Activated CD4-positive, alpha-beta T cell treated with anti-CD3 and anti-CD28 coated beads, Interleukin-2, amount 10 ng/mL, durations not matched to agents 7 days and 5 days (primary cell): ENCODE data around the gene CEACAM16. TPM values are rescaled to one million over a fixed set of nuclear protein-coding genes. Genes with fewer than 3 reads are reported as not detected.
A peak's percentile ranks its signal among the peaks of the same experiment; 100 is the strongest.

Source experiments
- CTCF ChIA-PET: fragments of 350-600 bp; sonication (Branson Sonifier 250); formaldehyde crosslinking; loops from one replicate; lab custom pipeline; 2021; ENCODE audit warnings: antibody characterized with exemption; lab: Charles Lee
- POLR2A ChIA-PET: fragments of 350-600 bp; sonication (Branson Sonifier 250); formaldehyde crosslinking; loops from one replicate; lab custom pipeline; 2021; ENCODE audit warnings: antibody characterized with exemption; lab: Charles Lee
- DNase-seq: peaks from one replicate; pipeline ENCODE4 v3.0.0-alpha.2; 2020
- H3K27ac Mint-ChIP-seq: one replicate; pipeline ENCODE4 v1.8.0; 2021; ENCODE audit warnings: mild to moderate bottlenecking, moderate library complexity, mixed read lengths
- H3K27me3 Mint-ChIP-seq: one replicate; pipeline ENCODE4 v1.8.0; 2021; ENCODE audit warnings: mixed read lengths
- H3K36me3 Mint-ChIP-seq: one replicate; pipeline ENCODE4 v1.8.0; 2021; ENCODE audit warnings: low read depth, mixed read lengths
- H3K4me1 Mint-ChIP-seq: one replicate; pipeline ENCODE4 v1.8.0; 2021; ENCODE audit warnings: mixed read lengths
- H3K4me3 Mint-ChIP-seq: one replicate; pipeline ENCODE4 v1.8.0; 2021; ENCODE audit warnings: mild to moderate bottlenecking, moderate library complexity, mixed read lengths
- H3K9me3 Mint-ChIP-seq: one replicate; pipeline ENCODE4 v1.8.0; 2021; ENCODE audit warnings: mixed read lengths
- total RNA-seq, 2 experiments: library from RNA; stranded (reverse); gene quantifications; one replicate each; pipeline ENCODE4 v1.2.3, GENCODE V29; 2021

CEACAM16 gene
- total RNA-seq, 2 experiments from 2014 or later = not detected

DNA sequence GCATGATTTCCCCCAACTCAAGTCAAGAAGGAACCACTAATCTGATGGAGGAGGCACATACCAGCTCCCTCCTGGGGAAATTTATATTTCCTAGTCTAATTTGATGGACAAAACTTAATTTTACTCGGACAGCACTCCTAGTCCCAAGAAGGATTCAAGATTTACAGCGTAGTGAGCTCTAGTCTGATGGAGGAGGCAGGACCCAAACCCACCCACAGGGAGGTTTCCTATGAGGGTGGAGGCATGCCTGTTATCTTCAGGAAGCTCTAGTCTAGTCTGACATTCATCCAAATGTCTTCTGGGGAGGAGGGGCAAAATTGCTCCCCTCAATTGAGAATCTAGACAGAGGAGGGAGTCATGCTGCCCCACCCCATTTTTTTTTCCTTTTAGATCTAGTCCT lies 39.2 kb downstream of the CEACAM16 start:
- Mint-ChIP-seq H3K9me3 (no peaks in the 10 kb centered on the region), H3K4me3 (no peak overlapping the region), H3K36me3 (no peaks in the 10 kb centered on the region)

DNA sequence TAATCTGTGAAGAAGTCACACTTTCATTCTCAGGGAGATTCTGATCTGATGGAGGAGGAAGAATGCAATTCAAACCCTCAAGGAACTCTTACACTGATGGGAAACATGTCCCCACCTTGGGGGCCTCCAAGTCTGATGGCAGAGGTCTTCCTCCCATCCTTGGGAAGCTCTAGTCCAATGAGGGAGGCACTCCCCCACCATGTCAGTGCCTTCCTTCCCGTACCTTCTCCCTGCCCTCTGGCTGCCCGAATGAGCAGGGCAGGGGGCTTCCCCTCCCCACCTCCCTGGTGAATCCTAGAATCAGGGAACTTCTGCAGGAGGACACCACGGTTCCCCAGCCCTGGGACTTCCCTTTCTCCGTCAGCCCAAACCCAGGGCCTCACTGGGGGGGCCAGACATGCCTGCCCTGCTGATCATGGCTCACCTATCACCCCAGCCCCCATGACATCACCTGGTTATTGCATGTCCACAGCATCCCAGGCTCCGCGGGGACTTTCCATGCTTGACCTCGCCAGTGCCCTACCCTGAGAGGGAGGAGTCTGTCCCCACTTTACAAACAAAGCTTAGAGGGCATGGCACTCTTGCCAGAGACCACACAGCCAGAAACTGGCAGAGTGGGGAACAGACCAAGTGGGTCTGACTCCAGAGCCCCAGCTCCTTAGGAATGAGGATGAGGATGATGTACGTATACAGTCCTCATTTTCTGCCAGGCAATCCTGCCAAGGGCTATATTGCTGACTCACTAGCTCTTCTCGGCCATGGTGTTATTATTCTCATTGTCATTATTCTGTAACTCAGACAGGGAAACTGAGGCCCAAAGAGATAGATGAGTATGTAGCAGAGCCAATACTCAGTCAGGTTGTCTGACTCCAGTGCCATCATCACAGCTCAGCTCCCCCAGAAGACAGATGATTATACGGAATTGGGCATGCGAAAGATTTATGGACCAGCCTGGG lies 39.9 kb downstream of the CEACAM16 start:
- no peak for DNase-seq
- Mint-ChIP-seq H3K27ac (no peak overlapping the region), H3K4me3 (no peak overlapping the region), H3K9me3 (no peaks in the 10 kb centered on the region), H3K27me3 (peaks cover 7% of the 10 kb centered on the region), H3K4me1 (peaks cover 7% of the 10 kb centered on the region), H3K36me3 (no peaks in the 10 kb centered on the region)
- ChIA-PET POLR2A (interaction anchor here (1.1 kb wide), 1 partner anchor 10 kb away, joined by 5 read pairs; no protein-coding TSS in a partner anchor), CTCF (interaction anchor here (0.6 to 6.1 kb wide), 4 partner anchors 15 to 550 kb away, joined by 3 to 39 read pairs (median 5); no protein-coding TSS in a partner anchor)

More for the DNA sequence above, 39.2 kb downstream of the CEACAM16 start:
- peaks cover 7% of the 10 kb centered on the region for H3K27me3 Mint-ChIP-seq
- H3K4me1 Mint-ChIP-seq = peaks cover 7% of the 10 kb centered on the region
- DNase-seq = no peak
- CTCF ChIA-PET = interaction anchor here (1.0 to 6.1 kb wide), 2 partner anchors 15 to 99 kb away, joined by 3 to 39 read pairs; no protein-coding TSS in a partner anchor
- POLR2A ChIA-PET = interaction anchor here (1.1 kb wide), 1 partner anchor 10 kb away, joined by 5 read pairs; no protein-coding TSS in a partner anchor
- no peak overlapping the region for H3K27ac Mint-ChIP-seq

DNA sequence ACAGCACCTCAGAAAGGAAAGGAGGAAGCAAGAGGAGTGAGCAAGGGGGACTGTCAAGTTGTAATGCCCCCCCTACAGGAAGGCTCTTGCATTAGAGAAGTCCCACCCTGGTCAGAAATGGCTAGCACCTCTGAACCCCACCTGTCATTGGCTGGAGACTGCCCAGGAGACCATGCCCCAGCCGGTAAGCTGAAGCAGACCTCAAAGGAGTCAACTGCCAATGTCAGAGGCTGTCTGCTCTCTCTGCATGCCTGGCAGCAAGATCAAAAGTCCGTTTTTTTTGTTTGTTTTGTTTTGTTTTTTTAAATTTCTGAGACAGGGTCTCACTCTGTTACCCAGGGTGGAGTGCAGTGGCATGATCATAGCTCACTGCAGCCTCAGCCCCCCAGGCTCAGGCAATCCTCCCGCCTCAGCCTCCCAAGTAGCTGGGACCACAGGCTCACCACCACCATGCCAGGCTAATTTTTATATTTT lies 41.4 kb downstream of the CEACAM16 start:
- H3K9me3 Mint-ChIP-seq = no peaks in the 10 kb centered on the region
- H3K27me3 Mint-ChIP-seq = no peaks in the 10 kb centered on the region
- H3K27ac Mint-ChIP-seq = no peak overlapping the region
- H3K4me3 Mint-ChIP-seq = no peak overlapping the region
- no peaks in the 10 kb centered on the region for H3K36me3 Mint-ChIP-seq
- ChIA-PET CTCF (interaction anchor here (1.2 to 6.1 kb wide), 4 partner anchors 14 to 31 kb away, joined by 3 to 39 read pairs (median 12); no protein-coding TSS in a partner anchor), POLR2A (no interaction called here)
- DNase-seq = no peak
- H3K4me1 Mint-ChIP-seq = peaks cover 3% of the 10 kb centered on the region

DNA sequence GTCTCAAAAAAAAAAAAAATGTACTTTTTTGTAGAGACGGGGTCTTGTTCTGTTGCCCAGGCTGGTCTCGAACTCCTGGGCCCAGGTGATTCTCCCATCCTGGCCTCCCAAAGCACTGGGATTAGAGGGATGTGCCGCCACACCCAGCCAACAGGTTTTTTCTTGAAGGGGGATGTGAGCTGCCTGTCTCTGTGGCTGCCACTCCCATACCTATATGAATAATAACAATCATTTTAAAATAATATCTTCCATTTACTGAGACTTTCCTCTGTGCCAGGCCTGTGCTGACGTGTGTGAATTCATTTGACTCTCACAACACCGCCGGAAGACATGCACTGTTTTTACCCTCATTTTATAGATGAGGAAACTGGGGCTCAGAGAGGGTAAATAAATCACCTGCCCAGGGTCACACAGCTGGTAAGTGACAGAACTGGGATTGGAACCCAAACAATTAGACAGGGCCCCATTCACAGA lies 42.3 kb downstream of the CEACAM16 start:
- no peak overlapping the region for H3K27ac Mint-ChIP-seq
- no peak for DNase-seq
- peaks cover 2% of the 10 kb centered on the region for H3K27me3 Mint-ChIP-seq
- H3K36me3 Mint-ChIP-seq = no peaks in the 10 kb centered on the region
- CTCF ChIA-PET = interaction anchor here (0.6 to 6.1 kb wide), 3 partner anchors 12 to 30 kb away, joined by 3 to 39 read pairs (median 17); no protein-coding TSS in a partner anchor
- no peak overlapping the region for H3K4me3 Mint-ChIP-seq
- peaks cover 8% of the 10 kb centered on the region for H3K4me1 Mint-ChIP-seq
- POLR2A ChIA-PET = no interaction called here
- H3K9me3 Mint-ChIP-seq = no peaks in the 10 kb centered on the region

DNA sequence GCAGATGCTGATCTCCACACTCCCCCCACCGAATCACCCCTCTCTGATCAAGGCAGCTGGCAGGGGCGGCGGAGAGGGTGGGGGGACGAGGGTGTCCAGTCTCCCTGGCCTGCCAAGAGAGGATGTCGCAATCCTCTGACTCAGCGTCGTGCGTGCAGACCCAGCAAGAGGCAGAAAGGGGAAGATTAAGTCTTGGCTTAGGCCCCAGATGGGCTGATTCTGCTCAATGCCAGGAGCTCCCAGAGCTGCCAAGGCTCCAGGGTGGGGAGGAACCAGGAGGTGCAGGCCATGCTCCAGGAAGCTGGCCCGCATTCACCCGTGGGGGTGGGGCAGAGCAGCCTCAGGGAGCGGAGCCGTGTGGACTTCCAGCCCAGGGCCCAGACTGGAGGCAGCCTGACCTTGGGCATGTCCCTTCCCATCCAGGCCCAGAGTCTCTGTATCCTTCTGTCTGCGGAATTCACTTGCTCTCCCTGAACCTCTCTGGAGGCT lies 42.9 kb downstream of the CEACAM16 start:
- no peak for DNase-seq
- Mint-ChIP-seq H3K4me3 (no peak overlapping the region), H3K27ac (no peak overlapping the region), H3K9me3 (no peaks in the 10 kb centered on the region), H3K36me3 (no peaks in the 10 kb centered on the region), H3K27me3 (peaks cover 4% of the 10 kb centered on the region), H3K4me1 (peaks cover 14% of the 10 kb centered on the region)
- ChIA-PET CTCF (interaction anchor here (4.2 to 6.1 kb wide), 2 partner anchors 18 to 30 kb away, joined by 17 to 39 read pairs; no protein-coding TSS in a partner anchor), POLR2A (no interaction called here)

DNA sequence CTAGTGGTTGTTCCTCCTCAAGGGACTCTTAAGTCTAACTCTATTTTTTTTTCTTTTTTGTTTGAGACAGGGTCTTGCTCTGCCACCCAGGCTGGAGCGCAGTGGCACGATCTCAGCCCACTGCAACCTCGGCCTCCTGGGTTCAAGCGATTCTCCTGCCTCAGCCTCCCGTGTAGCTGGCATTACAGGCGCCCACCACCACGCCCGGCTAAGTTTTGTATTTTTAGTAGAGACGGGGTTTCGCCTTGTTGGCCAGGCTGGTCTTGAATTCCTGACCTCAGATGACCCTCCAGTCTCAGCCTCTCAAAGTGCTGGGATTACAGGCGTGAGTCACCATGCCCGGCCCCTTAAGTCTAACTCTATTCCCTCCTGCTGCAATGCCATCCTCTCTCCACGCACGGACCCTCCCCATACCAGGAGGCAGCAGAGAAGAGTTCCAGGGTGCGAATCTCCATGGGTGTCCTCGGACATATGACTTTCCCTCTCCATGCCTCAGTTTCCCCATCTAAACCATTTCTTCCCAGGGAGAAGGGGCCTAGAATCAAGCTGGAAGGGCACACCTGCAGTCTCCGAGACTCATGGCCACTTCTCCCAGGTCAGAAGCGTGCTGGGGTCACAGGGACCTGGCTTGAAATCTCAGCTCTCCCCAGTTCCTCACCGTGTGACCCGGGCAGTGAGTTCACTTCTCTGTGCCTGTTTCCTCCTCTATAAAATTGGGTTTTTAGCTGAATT lies 43.5 kb downstream of the CEACAM16 start:
- CTCF ChIA-PET = interaction anchor here (0.7 to 6.1 kb wide), 5 partner anchors 8 to 42 kb away, joined by 3 to 39 read pairs (median 6); no protein-coding TSS in a partner anchor
- H3K36me3 Mint-ChIP-seq = no peaks in the 10 kb centered on the region

DNA sequence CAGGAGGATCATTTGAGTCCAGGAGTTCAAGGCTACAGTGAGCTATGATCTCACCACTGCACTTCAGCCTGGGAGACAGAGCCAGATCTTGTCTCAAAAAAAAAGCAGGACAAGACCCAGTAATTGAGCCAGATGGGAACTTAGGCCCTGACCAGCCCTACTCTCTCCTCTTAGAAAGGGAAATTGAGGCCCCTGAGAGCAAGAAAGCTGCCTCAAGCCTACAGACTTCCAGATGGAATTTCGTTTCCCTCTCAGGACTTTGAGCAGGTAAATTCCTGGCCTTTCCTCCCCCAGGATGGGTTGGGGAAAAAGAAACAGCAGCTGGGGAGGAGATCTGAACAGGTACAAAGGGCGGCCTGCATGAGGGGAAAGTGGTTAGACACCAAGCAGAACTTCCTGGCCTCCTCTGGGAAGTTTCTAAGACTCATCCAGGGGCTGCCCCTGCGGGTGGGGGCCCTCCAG lies 46.0 kb downstream of the CEACAM16 start:
- H3K4me3 Mint-ChIP-seq = no peak overlapping the region
- POLR2A ChIA-PET = no interaction called here
- no peak overlapping the region for H3K27ac Mint-ChIP-seq
- H3K27me3 Mint-ChIP-seq = peaks cover 4% of the 10 kb centered on the region
- CTCF ChIA-PET = interaction anchor here (0.6 to 1.9 kb wide), 6 partner anchors 11 to 104 kb away, joined by 3 to 12 read pairs (median 3); no protein-coding TSS in a partner anchor
- H3K4me1 Mint-ChIP-seq = peaks cover 31% of the 10 kb centered on the region
- H3K36me3 Mint-ChIP-seq = peaks cover 8% of the 10 kb centered on the region
- DNase-seq = no peak
- no peaks in the 10 kb centered on the region for H3K9me3 Mint-ChIP-seq

More for the DNA sequence above, 43.5 kb downstream of the CEACAM16 start:
- H3K4me1 Mint-ChIP-seq = peaks cover 18% of the 10 kb centered on the region
- no peak for DNase-seq
- H3K27me3 Mint-ChIP-seq = peaks cover 4% of the 10 kb centered on the region
- no peaks in the 10 kb centered on the region for H3K9me3 Mint-ChIP-seq
- H3K4me3 Mint-ChIP-seq = no peak overlapping the region
- peak overlapping the region; percentile 36 for H3K27ac Mint-ChIP-seq
- POLR2A ChIA-PET = no interaction called here

DNA sequence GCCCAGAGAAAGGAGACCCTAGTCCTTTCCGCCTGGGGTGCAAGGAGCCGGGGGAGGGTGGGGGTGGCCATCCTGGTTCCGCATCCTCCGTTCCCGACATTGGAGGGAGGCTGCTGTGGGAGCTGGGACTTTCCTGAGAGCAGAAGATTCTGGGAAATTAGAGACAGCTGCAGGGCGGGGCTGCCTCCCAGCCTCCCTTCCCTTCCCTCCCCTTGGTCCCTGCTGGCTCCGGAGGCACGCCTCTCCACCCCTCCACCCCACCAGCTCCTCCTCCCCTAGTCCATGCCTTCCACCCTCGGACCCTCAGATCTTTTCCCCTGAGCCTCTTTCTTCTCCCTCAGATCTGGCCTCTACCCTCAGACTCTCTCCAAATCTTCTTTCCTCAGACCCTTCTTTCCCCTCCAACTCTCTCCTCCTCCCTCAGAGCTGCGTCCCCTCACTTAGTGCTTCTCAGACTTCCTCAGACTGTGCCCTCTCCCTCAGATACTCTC lies 46.4 kb downstream of the CEACAM16 start:
- Mint-ChIP-seq H3K27ac (peak overlapping the region; percentile 42), H3K4me3 (no peak overlapping the region), H3K27me3 (peaks cover 4% of the 10 kb centered on the region), H3K9me3 (no peaks in the 10 kb centered on the region), H3K36me3 (peaks cover 11% of the 10 kb centered on the region), H3K4me1 (peaks cover 33% of the 10 kb centered on the region)
- ChIA-PET POLR2A (no interaction called here), CTCF (interaction anchor here (0.6 to 1.9 kb wide), 7 partner anchors 12 to 955 kb away, joined by 3 to 12 read pairs (median 3); no protein-coding TSS in a partner anchor)
- DNase-seq = no peak

DNA sequence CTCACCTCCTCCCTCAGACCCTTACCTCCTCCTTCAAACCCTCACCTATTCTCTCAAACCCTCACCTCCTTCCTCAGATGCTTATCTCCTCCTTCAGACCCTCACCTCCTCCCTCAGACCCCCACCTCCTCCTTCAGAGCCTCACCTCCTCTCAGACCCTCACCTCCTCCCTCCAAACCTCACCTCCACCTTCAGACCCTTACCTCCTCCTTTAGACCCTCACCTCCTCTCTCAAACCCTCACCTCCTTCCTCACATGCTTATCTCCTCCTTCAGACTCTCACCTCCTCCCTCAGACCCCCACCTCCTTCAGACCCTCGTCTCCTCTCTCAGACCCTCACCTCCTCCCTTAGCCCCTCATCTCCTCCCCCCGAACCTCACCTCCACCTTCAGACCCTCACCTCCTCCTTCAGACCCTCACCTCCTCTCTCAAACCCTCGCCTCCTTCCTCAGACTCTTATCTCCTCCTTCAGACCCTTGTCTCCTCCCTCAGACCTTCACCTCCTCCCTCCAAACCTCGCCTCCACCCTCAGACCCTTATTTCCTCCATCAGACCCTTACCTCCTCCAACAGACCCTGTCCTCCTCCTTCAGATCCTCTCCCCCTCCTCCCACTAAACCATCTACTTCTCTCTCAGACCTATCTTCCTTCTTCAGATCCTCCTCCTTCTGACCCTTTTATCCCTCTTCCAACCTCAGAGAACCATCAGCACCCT lies 47.1 kb downstream of the CEACAM16 start:
- no peaks in the 10 kb centered on the region for H3K9me3 Mint-ChIP-seq
- ChIA-PET POLR2A (no interaction called here), CTCF (interaction anchor here (0.7 to 1.9 kb wide), 3 partner anchors 22 to 956 kb away, joined by 3 to 12 read pairs (median 5); no protein-coding TSS in a partner anchor)
- H3K27ac Mint-ChIP-seq = peak overlapping the region; percentile 51
- H3K4me3 Mint-ChIP-seq = peak overlapping the region; percentile 53
- peaks cover 17% of the 10 kb centered on the region for H3K36me3 Mint-ChIP-seq
- DNase-seq = no peak
- peaks cover 4% of the 10 kb centered on the region for H3K27me3 Mint-ChIP-seq
- peaks cover 40% of the 10 kb centered on the region for H3K4me1 Mint-ChIP-seq

DNA sequence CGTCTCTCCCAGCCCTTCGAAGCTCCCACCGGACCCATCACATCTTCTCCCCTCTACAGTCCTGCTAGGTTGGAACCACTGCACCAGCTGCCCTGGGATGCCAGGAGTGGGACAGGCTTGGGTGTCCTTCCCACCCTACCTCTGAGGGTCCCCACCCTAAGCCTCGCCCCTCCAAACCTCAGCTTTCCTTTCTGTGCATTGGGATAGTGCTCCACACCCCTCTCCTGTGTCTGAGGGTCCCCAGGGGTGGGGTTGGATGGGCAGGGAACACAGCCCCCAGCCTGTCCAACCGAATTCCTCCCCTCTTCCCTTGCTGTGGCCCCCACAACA lies 47.6 kb downstream of the CEACAM16 start:
- Mint-ChIP-seq H3K27ac (no peak overlapping the region), H3K4me1 (peaks cover 45% of the 10 kb centered on the region), H3K36me3 (peaks cover 23% of the 10 kb centered on the region), H3K27me3 (peaks cover 4% of the 10 kb centered on the region), H3K4me3 (peak overlapping the region; percentile 81), H3K9me3 (no peaks in the 10 kb centered on the region)
- ChIA-PET POLR2A (no interaction called here), CTCF (no interaction called here)
- DNase-seq = no peak

DNA sequence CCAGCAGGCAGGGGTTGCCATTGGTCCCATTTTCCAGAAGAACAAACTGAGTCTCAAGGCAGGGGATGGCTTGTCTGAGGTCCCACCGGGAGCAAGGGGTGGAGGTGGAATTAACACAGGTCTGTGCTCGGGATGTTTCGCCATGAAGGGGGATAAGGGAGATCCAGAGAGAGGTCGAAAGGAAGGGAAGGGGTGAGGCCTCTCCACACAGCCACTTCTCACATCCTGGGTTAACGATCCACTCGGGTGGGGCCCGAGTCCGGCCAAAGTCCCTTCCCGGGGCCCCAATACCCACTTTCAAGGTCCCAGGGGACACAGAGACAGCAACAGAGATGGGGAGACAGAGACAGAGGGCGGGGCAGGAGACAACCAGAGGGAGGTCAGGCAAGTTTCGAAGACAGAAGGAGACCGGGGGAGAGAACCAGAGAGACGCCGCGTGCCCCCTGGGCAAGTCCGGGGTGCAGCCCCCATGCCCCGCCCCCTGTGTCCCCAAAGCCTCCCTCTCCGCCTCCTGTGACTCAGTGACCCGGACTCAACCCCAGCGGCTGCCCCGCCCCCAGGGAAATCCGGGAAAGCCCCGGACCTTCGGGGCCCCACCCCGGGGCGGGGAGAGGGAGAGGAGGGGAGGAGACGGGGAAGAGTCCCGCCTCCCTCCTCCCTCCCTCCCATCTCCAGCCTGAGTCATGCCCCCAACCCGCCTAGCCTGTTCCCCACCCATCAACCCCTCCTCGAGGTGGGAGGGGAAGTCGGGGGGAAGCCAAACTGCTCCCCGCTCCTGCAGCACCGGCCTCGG lies 48.2 kb downstream of the CEACAM16 start:
- Mint-ChIP-seq H3K4me1 (peaks cover 51% of the 10 kb centered on the region), H3K36me3 (peaks cover 28% of the 10 kb centered on the region), H3K9me3 (no peaks in the 10 kb centered on the region), H3K27me3 (peaks cover 4% of the 10 kb centered on the region), H3K27ac (peak overlapping the region; percentile 88), H3K4me3 (peak overlapping the region; percentile 81)
- DNase-seq = peak; percentile 82
- ChIA-PET POLR2A (no interaction called here), CTCF (no interaction called here)
